GM23338 (cell line): ENCODE data around the gene SLC35D2. TPM values are rescaled to one million over a fixed set of nuclear protein-coding genes. Genes with fewer than 3 reads are reported as not detected.

Experiments used
- ATAC-seq: fragments of 200-7000 bp; cut with Tn5 transposase; 3 replicates; pipeline ENCODE4 v1.9.1; 2020
- DNase-seq: peaks from one replicate; pipeline ENCODE4 v3.0.0-alpha.2; 2015; ENCODE audit warnings: low spot score
- H2AFZ ChIP-seq: fragments of 200-600 bp; sonication (generic); 2 replicates; pipeline ENCODE4 v1.8.0; 2016; ENCODE audit warnings: antibody characterized with exemption, mild to moderate bottlenecking, moderate library complexity
- H3F3A ChIP-seq: fragments of 200-600 bp; sonication (generic); replicated peaks from 2 replicates; pipeline ENCODE4 v1.8.0; 2017; ENCODE audit warnings: antibody characterized with exemption, mixed run types, low read depth
- H3K27ac ChIP-seq: fragments of 200-600 bp; sonication (generic); 2 replicates; pipeline ENCODE4 v1.6.1; 2016; ENCODE audit warnings: low read depth
- H3K27me3 ChIP-seq: fragments of 200-600 bp; sonication (generic); 2 replicates; pipeline ENCODE4 v1.8.0; 2016; ENCODE audit warnings: mild to moderate bottlenecking, mixed run types, moderate library complexity; ENCODE audit not compliant: insufficient read depth
- H3K36me3 ChIP-seq: fragments of 200-600 bp; sonication (generic); 2 replicates; pipeline ENCODE4 v1.8.0; 2016; ENCODE audit warnings: mild to moderate bottlenecking; ENCODE audit not compliant: insufficient read depth
- H3K4me1 ChIP-seq: fragments of 200-600 bp; sonication (generic); 2 replicates; pipeline ENCODE4 v1.8.0; 2016; ENCODE audit warnings: mild to moderate bottlenecking, moderate library complexity; ENCODE audit not compliant: insufficient read depth
- H3K4me2 ChIP-seq: fragments of 200-600 bp; sonication (generic); 2 replicates; pipeline ENCODE4 v1.7.1; 2017; ENCODE audit warnings: mixed run types
- H3K4me3 ChIP-seq: fragments of 200-600 bp; sonication (generic); 2 replicates; pipeline ENCODE4 v1.6.1; 2016; ENCODE audit warnings: mixed run types
- H3K79me2 ChIP-seq: fragments of 200-600 bp; sonication (generic); replicated peaks from 2 replicates; pipeline ENCODE4 v1.8.0; 2017; ENCODE audit warnings: mild to moderate bottlenecking; ENCODE audit not compliant: insufficient read depth
- H3K9me2 ChIP-seq: fragments of 200-600 bp; sonication (generic); 2 replicates; pipeline ENCODE4 v1.8.0; 2017; ENCODE audit not compliant: insufficient read depth
- H4K20me1 ChIP-seq: fragments of 200-600 bp; sonication (generic); replicated peaks from 2 replicates; pipeline ENCODE4 v1.8.0; 2017; ENCODE audit warnings: mild to moderate bottlenecking; ENCODE audit not compliant: insufficient read depth
- H3K27ac Mint-ChIP-seq: 2 replicates; pipeline ENCODE4 v1.8.0; 2020; ENCODE audit warnings: inconsistent platforms, mild to moderate bottlenecking, moderate library complexity, mixed read lengths
- H3K27me3 Mint-ChIP-seq: 3 replicates; pipeline ENCODE4 v1.8.0; 2022; ENCODE audit warnings: low read depth, mild to moderate bottlenecking, moderate library complexity, mixed read lengths, inconsistent platforms; ENCODE audit not compliant: insufficient read depth, poor library complexity
- H3K36me3 Mint-ChIP-seq: 3 replicates; pipeline ENCODE4 v1.8.0; 2021; ENCODE audit warnings: low read depth, mild to moderate bottlenecking, inconsistent platforms, moderate library complexity, mixed read lengths
- H3K4me1 Mint-ChIP-seq: 3 replicates; pipeline ENCODE4 v1.8.0; 2020; ENCODE audit warnings: mild to moderate bottlenecking, inconsistent platforms, mixed read lengths
- H3K4me3 Mint-ChIP-seq: 3 replicates; pipeline ENCODE4 v1.8.0; 2021; ENCODE audit warnings: moderate library complexity, mild to moderate bottlenecking, inconsistent platforms, mixed read lengths
- H3K9me3 Mint-ChIP-seq: 3 replicates; pipeline ENCODE4 v1.8.0; 2020; ENCODE audit warnings: moderate library complexity, mild to moderate bottlenecking, inconsistent platforms, mixed read lengths
- CREB1 ChIP-seq: fragments of 250-450 bp; sonication (Bioruptor Pico); IDR thresholded peaks from 2 replicates; pipeline ENCODE4 v1.5.0; 2020; ENCODE audit warnings: low read depth, mild to moderate bottlenecking, moderate library complexity
- EZH2phosphoT487 ChIP-seq: fragments of 200-600 bp; sonication (generic); IDR thresholded peaks from one replicate; pipeline ENCODE4 v1.8.1; 2018; ENCODE audit warnings: antibody characterized with exemption; ENCODE audit not compliant: unreplicated experiment
- JUNB ChIP-seq: IDR thresholded peaks from one replicate; pipeline ENCODE4 v1.6.1; 2016; ENCODE audit warnings: antibody characterized with exemption; ENCODE audit not compliant: unreplicated experiment
- NANOG ChIP-seq: IDR thresholded peaks from 2 replicates; pipeline ENCODE4 v1.6.1; 2016; ENCODE audit warnings: antibody characterized with exemption, borderline replicate concordance
- POLR2AphosphoS5 ChIP-seq: IDR thresholded peaks from 2 replicates; pipeline ENCODE4 v1.6.1; 2016; ENCODE audit warnings: antibody characterized with exemption, low read depth
- STAT1 ChIP-seq: IDR thresholded peaks from one replicate; pipeline ENCODE4 v1.6.1; 2016; ENCODE audit warnings: antibody characterized with exemption; ENCODE audit not compliant: unreplicated experiment
- ZNF114 ChIP-seq: fragments of 250-450 bp; sonication (Bioruptor Pico); IDR thresholded peaks from 2 replicates; pipeline ENCODE4 v1.5.0; 2020; ENCODE audit warnings: mild to moderate bottlenecking, moderate library complexity
- ZNF331 ChIP-seq: fragments of 250-450 bp; sonication (Bioruptor Pico); IDR thresholded peaks from 2 replicates; pipeline ENCODE4 v1.5.0; 2020; ENCODE audit warnings: low read depth, mild to moderate bottlenecking, moderate library complexity
- ZNF462 ChIP-seq: fragments of 250-450 bp; sonication (Bioruptor Pico); IDR thresholded peaks from 2 replicates; pipeline ENCODE4 v1.5.0; 2020; ENCODE audit warnings: mild to moderate bottlenecking, moderate library complexity
- polyA plus RNA-seq: library from polyadenylated mRNA; unstranded; fragments of >200 nt; fragmentation: Nextera tagmentation; extraction: Ambion mirVana; gene quantifications from 2 replicates; pipeline ENCODE4 v1.2.1, GENCODE V29; 2016
- total RNA-seq: library from RNA; depleted of rRNA; stranded (reverse); fragments of >200 nt; shearing (Covaris generic); gene quantifications from 2 replicates; pipeline ENCODE4 v1.2.3, GENCODE V29; 2014
- TF ChIP-seq, protein P1 (sequence below): IDR thresholded peaks from one replicate; pipeline ENCODE4 v1.6.1; 2018; ENCODE audit warnings: antibody characterized with exemption; ENCODE audit not compliant: unreplicated experiment

Gene SLC35D2
- total and polyA plus RNA-seq, 2 experiments from 2014 or later, result 8.2 to 14.4 TPM

- H3F3A ChIP-seq, result 0 out of 2 replicates have a peak, but pooled peaks cover 4% of the 10 kb centered on the region
- TF ChIP-seq, protein P1, sequence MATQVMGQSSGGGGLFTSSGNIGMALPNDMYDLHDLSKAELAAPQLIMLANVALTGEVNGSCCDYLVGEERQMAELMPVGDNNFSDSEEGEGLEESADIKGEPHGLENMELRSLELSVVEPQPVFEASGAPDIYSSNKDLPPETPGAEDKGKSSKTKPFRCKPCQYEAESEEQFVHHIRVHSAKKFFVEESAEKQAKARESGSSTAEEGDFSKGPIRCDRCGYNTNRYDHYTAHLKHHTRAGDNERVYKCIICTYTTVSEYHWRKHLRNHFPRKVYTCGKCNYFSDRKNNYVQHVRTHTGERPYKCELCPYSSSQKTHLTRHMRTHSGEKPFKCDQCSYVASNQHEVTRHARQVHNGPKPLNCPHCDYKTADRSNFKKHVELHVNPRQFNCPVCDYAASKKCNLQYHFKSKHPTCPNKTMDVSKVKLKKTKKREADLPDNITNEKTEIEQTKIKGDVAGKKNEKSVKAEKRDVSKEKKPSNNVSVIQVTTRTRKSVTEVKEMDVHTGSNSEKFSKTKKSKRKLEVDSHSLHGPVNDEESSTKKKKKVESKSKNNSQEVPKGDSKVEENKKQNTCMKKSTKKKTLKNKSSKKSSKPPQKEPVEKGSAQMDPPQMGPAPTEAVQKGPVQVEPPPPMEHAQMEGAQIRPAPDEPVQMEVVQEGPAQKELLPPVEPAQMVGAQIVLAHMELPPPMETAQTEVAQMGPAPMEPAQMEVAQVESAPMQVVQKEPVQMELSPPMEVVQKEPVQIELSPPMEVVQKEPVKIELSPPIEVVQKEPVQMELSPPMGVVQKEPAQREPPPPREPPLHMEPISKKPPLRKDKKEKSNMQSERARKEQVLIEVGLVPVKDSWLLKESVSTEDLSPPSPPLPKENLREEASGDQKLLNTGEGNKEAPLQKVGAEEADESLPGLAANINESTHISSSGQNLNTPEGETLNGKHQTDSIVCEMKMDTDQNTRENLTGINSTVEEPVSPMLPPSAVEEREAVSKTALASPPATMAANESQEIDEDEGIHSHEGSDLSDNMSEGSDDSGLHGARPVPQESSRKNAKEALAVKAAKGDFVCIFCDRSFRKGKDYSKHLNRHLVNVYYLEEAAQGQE, result no peak
- 0 out of 2 replicates have a peak, but pooled peaks have one; percentile 29 for TF ChIP-seq ZNF462 (CRISPR knock-in tag)
- no peak; the same call in 1 of the 2 replicates for TF ChIP-seq ZNF331 (CRISPR knock-in tag)
- no peak for TF ChIP-seq STAT1
- TF ChIP-seq NANOG, result no peak
- TF ChIP-seq ZNF114, result no peak
- no peak for TF ChIP-seq JUNB
- TF ChIP-seq EZH2phosphoT487, result no peak
- peak; percentile 50; the same call in 1 of the 2 replicates for TF ChIP-seq CREB1
- no peak for TF ChIP-seq POLR2AphosphoS5
- Mint-ChIP-seq H3K9me3 (no peaks in the 10 kb centered on the region), H3K27ac (no peak overlapping the region), H3K4me1 (peaks cover 37% of the 10 kb centered on the region), H3K4me3 (peak overlapping the region; percentile 88), H3K36me3 (peaks cover 6% of the 10 kb centered on the region; the same call in 2 of the 3 replicates), H3K27me3 (peaks cover 18% of the 10 kb centered on the region)
- no peaks in the 10 kb centered on the region for H3K9me2 ChIP-seq
- peaks cover 24% of the 10 kb centered on the region for H3K4me1 ChIP-seq
- peak; percentile 89 for DNase-seq
- no peak overlapping the region for H2AFZ ChIP-seq
- H4K20me1 ChIP-seq, result peaks cover 9% of the 10 kb centered on the region; the same call in 1 of the 2 replicates
- H3K4me3 ChIP-seq, result peak overlapping the region; percentile 55; the same call in 1 of the 2 replicates
- no peaks in the 10 kb centered on the region for H3K36me3 ChIP-seq
- H3K27ac ChIP-seq, result peak overlapping the region; percentile 98
- peak overlapping the region; percentile 93 for H3K4me2 ChIP-seq
- ATAC-seq, result peak; percentile 2
- H3K27me3 ChIP-seq, result no peaks in the 10 kb centered on the region
- peaks cover 14% of the 10 kb centered on the region for H3K79me2 ChIP-seq
Observed at GRCh38 chr9:96420468-96421219, 37.1 kb upstream of the SLC35D2 start.
